H1 (cell line): ENCODE measurements around the gene ACSL6. TPM values are rescaled to one million over a fixed set of nuclear protein-coding genes. Genes with fewer than 3 reads are reported as not detected.

Experiments used
- CTCF ChIA-PET: fragments of 300-600 bp; sonication (Branson Sonifier 250); formaldehyde crosslinking; loops from one replicate; lab custom pipeline; 2021; ENCODE audit not compliant: partially characterized antibody; lab: Charles Lee
- POLR2A ChIA-PET: fragments of 300-600 bp; sonication (Branson Sonifier 250); formaldehyde crosslinking; loops from one replicate; lab custom pipeline; 2021; ENCODE audit warnings: inconsistent platforms; ENCODE audit not compliant: partially characterized antibody; lab: Charles Lee
- DNase-seq, 2 experiments: peaks; one replicate each; pipeline versions ENCODE4 v3.0.0 to v3.0.0-alpha.2; 2010 to 2022; ENCODE audit warnings: low spot score in 2 of 2, low read depth in 1 of 2, mixed read lengths in 1 of 2
- FAIRE-seq: peaks from 2 replicates; lab custom pipeline; 2011; peaks lifted over from hg19 to GRCh38; lab: Jason Lieb, UNC
- H2AFZ ChIP-seq: 2 replicates; pipeline ENCODE4 v1.8.1; 2012; ENCODE audit warnings: low read length, inconsistent platforms
- H2AK5ac ChIP-seq: 2 replicates; pipeline ENCODE4 v1.6.1; 2013; ENCODE audit warnings: low read depth, low read length
- H2BK120ac ChIP-seq: replicated peaks from 2 replicates; pipeline ENCODE3; 2013; ENCODE audit warnings: low read depth, low read length, inconsistent platforms
- H2BK12ac ChIP-seq: 2 replicates; pipeline ENCODE4 v1.6.1; 2013; ENCODE audit warnings: low read depth, low read length
- H2BK15ac ChIP-seq: 2 replicates; pipeline ENCODE4 v1.6.1; 2013; ENCODE audit warnings: low read length
- H2BK20ac ChIP-seq: 2 replicates; pipeline ENCODE4 v1.6.1; 2013; ENCODE audit warnings: low read length
- H2BK5ac ChIP-seq: 2 replicates; pipeline ENCODE4 v1.6.1; 2013; ENCODE audit warnings: low read depth, low read length
- H3K14ac ChIP-seq: 2 replicates; pipeline ENCODE4 v1.6.1; 2013; ENCODE audit warnings: inconsistent platforms; ENCODE audit not compliant: insufficient read length
- H3K18ac ChIP-seq: 2 replicates; pipeline ENCODE4 v1.6.1; 2013; ENCODE audit warnings: low read length; ENCODE audit errors: extremely low read depth
- H3K23ac ChIP-seq: 2 replicates; pipeline ENCODE4 v1.6.1; 2013; ENCODE audit warnings: inconsistent platforms; ENCODE audit not compliant: insufficient read length
- H3K23me2 ChIP-seq: 2 replicates; pipeline ENCODE4 v1.6.1; 2013; ENCODE audit warnings: low read depth, low read length
- H3K27ac ChIP-seq: 2 replicates; pipeline ENCODE4 v1.6.1; 2011; ENCODE audit warnings: low read depth, low read length, inconsistent platforms
- H3K27me3 ChIP-seq, 4 experiments: replicated peaks in 1 of 4; 1 replicate in 1 of 4; 2 replicates in 3 of 4; pipeline versions ENCODE4 v1.6.1 to v1.8.1; 2011 to 2013; ENCODE audit warnings: low read length in 3 of 4, mild to moderate bottlenecking in 3 of 4, inconsistent platforms in 2 of 4, mixed read lengths in 2 of 4, moderate library complexity in 1 of 4; ENCODE audit not compliant: control insufficient read depth in 3 of 4, insufficient read depth in 3 of 4; ENCODE audit errors: extremely low read depth in 1 of 4
- H3K36me3 ChIP-seq, 4 experiments: 2 replicates each; pipeline versions ENCODE4 v1.6.1 to v1.8.1; 2011 to 2013; ENCODE audit warnings: mild to moderate bottlenecking in 4 of 4, low read length in 3 of 4, moderate library complexity in 2 of 4, control low read depth in 1 of 4, inconsistent platforms in 1 of 4; ENCODE audit not compliant: insufficient read depth in 4 of 4, control insufficient read depth in 2 of 4
- H3K4ac ChIP-seq: replicated peaks from 2 replicates; pipeline ENCODE3; 2013; ENCODE audit warnings: low read length, low read depth, mixed read lengths, inconsistent platforms; ENCODE audit not compliant: insufficient read length
- H3K4me1 ChIP-seq, 4 experiments: replicated peaks in 1 of 4; 1 replicate in 1 of 4; 2 replicates in 3 of 4; pipeline versions ENCODE4 v1.6.1 to v1.8.1; 2011 to 2013; ENCODE audit warnings: low read length in 3 of 4, inconsistent platforms in 2 of 4, mixed read lengths in 1 of 4; ENCODE audit not compliant: insufficient read depth in 4 of 4, control insufficient read depth in 3 of 4
- H3K4me2 ChIP-seq, 2 experiments: 2 replicates each; pipeline versions ENCODE4 v1.6.1 to v1.8.1; 2011 to 2013; ENCODE audit warnings: low read depth in 2 of 2, low read length in 2 of 2, control low read depth in 1 of 2, inconsistent platforms in 1 of 2, mild to moderate bottlenecking in 1 of 2; ENCODE audit not compliant: insufficient read depth in 1 of 2
- H3K4me3 ChIP-seq, 4 experiments: fragments of 200-600, 300-600 bp in 1 of 4; sonication (generic), shearing (Covaris generic), sonication (Bioruptor Twin) in 1 of 4; 2 replicates each; pipeline versions ENCODE4 v1.5.1 to v1.8.1; 2011 to 2016; ENCODE audit warnings: low read length in 4 of 4, low read depth in 3 of 4, control low read depth in 2 of 4, inconsistent platforms in 2 of 4, mild to moderate bottlenecking in 2 of 4, mixed read lengths in 1 of 4, moderate library complexity in 1 of 4; ENCODE audit not compliant: insufficient read depth in 2 of 4; ENCODE audit errors: extremely low read depth in 1 of 4
- H3K56ac ChIP-seq: replicated peaks from 2 replicates; pipeline ENCODE3; 2013; ENCODE audit warnings: low read depth, mild to moderate bottlenecking, mixed read lengths, low read length, inconsistent platforms; ENCODE audit not compliant: insufficient read length
- H3K79me1 ChIP-seq: 2 replicates; pipeline ENCODE4 v1.6.1; 2013; ENCODE audit warnings: low read depth, low read length, control low read depth
- H3K79me2 ChIP-seq, 2 experiments: 2 replicates each; pipeline versions ENCODE4 v1.6.1 to v1.8.1; 2012 to 2013; ENCODE audit warnings: low read length in 2 of 2, mild to moderate bottlenecking in 2 of 2, inconsistent platforms in 1 of 2; ENCODE audit not compliant: insufficient read depth in 2 of 2, control insufficient read depth in 1 of 2
- H3K9ac ChIP-seq, 4 experiments: replicated peaks in 1 of 4; 1 replicate in 1 of 4; 2 replicates in 3 of 4; pipeline versions ENCODE4 v1.6.1 to v1.8.1; 2011 to 2013; ENCODE audit warnings: low read depth in 3 of 4, low read length in 3 of 4, control low read depth in 2 of 4, mild to moderate bottlenecking in 2 of 4, moderate library complexity in 2 of 4, inconsistent platforms in 1 of 4; ENCODE audit errors: extremely low read depth in 1 of 4
- H3K9me3 ChIP-seq, 2 experiments: 2 replicates each; pipeline versions ENCODE4 v1.6.1 to v1.8.1; 2012 to 2013; ENCODE audit warnings: mild to moderate bottlenecking in 2 of 2, moderate library complexity in 2 of 2, control low read depth in 1 of 2, inconsistent platforms in 1 of 2, low read depth in 1 of 2, low read length in 1 of 2, mixed read lengths in 1 of 2; ENCODE audit not compliant: insufficient read depth in 2 of 2
- H4K20me1 ChIP-seq, 2 experiments: replicated peaks in 1 of 2; 2 replicates each; pipeline versions ENCODE3 to v1.8.1; 2011 to 2013; ENCODE audit warnings: inconsistent platforms in 2 of 2, low read length in 2 of 2, mild to moderate bottlenecking in 1 of 2; ENCODE audit not compliant: insufficient read depth in 2 of 2, control insufficient read depth in 1 of 2
- H4K5ac ChIP-seq: 2 replicates; pipeline ENCODE4 v1.6.1; 2013; ENCODE audit warnings: low read length, low read depth, mixed read lengths, inconsistent platforms; ENCODE audit not compliant: insufficient read length
- H4K8ac ChIP-seq: 2 replicates; pipeline ENCODE4 v1.8.0; 2013; ENCODE audit warnings: mild to moderate bottlenecking, moderate library complexity, low read length, inconsistent platforms; ENCODE audit not compliant: insufficient read depth; ENCODE audit errors: extremely low read depth
- H4K91ac ChIP-seq: replicated peaks from 2 replicates; pipeline ENCODE3; 2013; ENCODE audit warnings: low read length, mixed read lengths, inconsistent platforms; ENCODE audit not compliant: insufficient read length
- ATF2 ChIP-seq: IDR thresholded peaks from 2 replicates; pipeline ENCODE4 v1.6.1; 2012; ENCODE audit warnings: low read length, inconsistent platforms
- BACH1 ChIP-seq: IDR thresholded peaks from 2 replicates; pipeline ENCODE4 v1.6.1; 2012; ENCODE audit warnings: low read length, improper control_type of control experiment
- CBX5 ChIP-seq: fragments of 300-800, 300-1000 bp; sonication (generic); IDR thresholded peaks from 2 replicates; pipeline ENCODE4 v1.7.1; 2016; ENCODE audit warnings: antibody characterized with exemption, low read length, low read depth
- EZH2 ChIP-seq: fragments of 200-600 bp; sonication (generic); IDR thresholded peaks from 2 replicates; pipeline ENCODE4 v1.7.1; 2012; ENCODE audit warnings: low read depth, mild to moderate bottlenecking, moderate library complexity, low read length, inconsistent platforms; ENCODE audit not compliant: severe bottlenecking
- KDM5A ChIP-seq: fragments of 200-600 bp; IDR thresholded peaks from 2 replicates; pipeline ENCODE4 v1.7.1; 2012; ENCODE audit warnings: mild to moderate bottlenecking, low read length, inconsistent platforms, mixed read lengths
- MAX ChIP-seq: IDR thresholded peaks from 2 replicates; pipeline ENCODE4 v1.6.1; 2012; ENCODE audit warnings: inconsistent platforms
- NANOG ChIP-seq: IDR thresholded peaks from 2 replicates; pipeline ENCODE4 v1.6.1; 2011; ENCODE audit warnings: low read length, low read depth, mild to moderate bottlenecking, inconsistent platforms; ENCODE audit not compliant: insufficient read depth, poor library complexity, severe bottlenecking
- NRF1 ChIP-seq: IDR thresholded peaks from 2 replicates; pipeline ENCODE4 v1.6.1; 2011; ENCODE audit warnings: mild to moderate bottlenecking, low read depth, low read length, improper control_type of control experiment
- POLR2AphosphoS5 ChIP-seq: IDR thresholded peaks from 2 replicates; pipeline ENCODE4 v1.6.1; 2011; ENCODE audit warnings: low read depth, low read length
- SIX5 ChIP-seq: IDR thresholded peaks from 2 replicates; pipeline ENCODE4 v1.6.1; 2011; ENCODE audit warnings: mild to moderate bottlenecking, low read depth, low read length
- TAF7 ChIP-seq: optimal IDR thresholded peaks from 2 replicates; pipeline ENCODE3; 2011; ENCODE audit warnings: low read depth, mild to moderate bottlenecking, inconsistent platforms, low read length, moderate library complexity, borderline replicate concordance
- TBP ChIP-seq: IDR thresholded peaks from 2 replicates; pipeline ENCODE4 v1.6.1; 2011; ENCODE audit warnings: low read depth, low read length, improper control_type of control experiment
- WGBS, 2 experiments: shearing (Covaris generic) in 1 of 2; methylation state at CpG; one replicate each; pipeline versions ENCODE4 v1.1.6 to v1.1.7; 2013 to 2015; ENCODE audit warnings: low lambda C conversion rate in 2 of 2, mixed read lengths in 2 of 2, inconsistent platforms in 1 of 2, low coverage in 1 of 2, missing lambda C conversion rate in 1 of 2; ENCODE audit not compliant: insufficient replicate concordance in 2 of 2, insufficient coverage in 1 of 2, insufficient read length in 1 of 2; ENCODE audit errors: extremely low coverage in 1 of 2, missing lambda C conversion rate in 1 of 2; 5-methylcytosine and 5-hydroxymethylcytosine counted together
- polyA plus RNA-seq, 7 experiments: library from polyadenylated mRNA; depleted of rRNA in 3 of 7; stranded (reverse) in 5 of 7; unstranded in 2 of 7; fragments of >200 nt in 5 of 7; fragments of 200-250 nt in 2 of 7; gene quantifications; 1 replicate in 5 of 7; 2 replicates in 1 of 7; 4 replicates in 1 of 7; pipeline versions ENCODE4 v1.2.1 to v1.2.3, GENCODE V29; 2011 to 2013; ENCODE audit warnings: missing spikeins in 2 of 7, mixed read lengths in 2 of 7
- total RNA-seq: library from RNA; stranded (reverse); fragmentation: NEBNext Ultra II Directional; extraction: Animal tissue kit (Norgen Biotek cat#: 25700); gene quantifications from 2 replicates; pipeline ENCODE4 v1.2.1, GENCODE V29; 2021

Gene ACSL6
- total and polyA plus RNA-seq, 2 of the 8 experiments (the other 6 are each of a cell fraction or from before 2014, with no cell fraction given) = 2.3 to 2.4 TPM

- H3K27me3 ChIP-seq = peaks cover 0 to 6% (median 1%) of the 10 kb centered on the region in 4 experiments; a peak in 2 of 7 replicates
- H3K4ac ChIP-seq = no peak overlapping the region
- H4K5ac ChIP-seq = no peak overlapping the region
- no peak overlapping the region for H2AFZ ChIP-seq
- no peaks in the 10 kb centered on the region for H3K79me2 ChIP-seq
- H4K8ac ChIP-seq = no peak overlapping the region
- H3K4me2 ChIP-seq = peak overlapping the region in 1 of 2 experiments; percentile 10; a peak in 3 of 4 replicates
- H3K79me1 ChIP-seq = no peaks in the 10 kb centered on the region
- no peaks in the 10 kb centered on the region for H3K23me2 ChIP-seq
- no peak overlapping the region for H3K14ac ChIP-seq
- H3K4me3 ChIP-seq = no peak overlapping the region; a peak in 1 of 8 replicates
- FAIRE-seq (no peak), DNase-seq (no peak)
- no peak overlapping the region for H3K27ac ChIP-seq
- no peaks in the 10 kb centered on the region for H4K20me1 ChIP-seq
- no peak overlapping the region for H3K9ac ChIP-seq
- peak overlapping the region; percentile 84 for H2AK5ac ChIP-seq
- ChIA-PET POLR2A (interaction anchor here (0.7 to 1.4 kb wide), 2 partner anchors 14 to 31 kb away, joined by 3 read pairs; no protein-coding TSS in a partner anchor), CTCF (interaction anchor here (0.9 to 3.7 kb wide), 7 partner anchors 10 to 413 kb away, joined by 3 to 19 read pairs (median 4); no protein-coding TSS in a partner anchor)
- peaks cover 6 to 29% (median 24%) of the 10 kb centered on the region in 4 experiments for H3K4me1 ChIP-seq
- peak overlapping the region; percentile 82; the same call in 1 of the 2 replicates for H2BK15ac ChIP-seq
- H3K9me3 ChIP-seq = no peaks in the 10 kb centered on the region
- H3K36me3 ChIP-seq = no peaks in the 10 kb centered on the region
- peak overlapping the region; percentile 68; the same call in 1 of the 2 replicates for H2BK5ac ChIP-seq
- peak overlapping the region; percentile 99 for H2BK12ac ChIP-seq
- no peak overlapping the region for H3K23ac ChIP-seq
- peak overlapping the region; percentile 58 for H4K91ac ChIP-seq
- no peak overlapping the region for H3K56ac ChIP-seq
- 73% methylated on average over 2 of the region's 2 CpGs; no CpG with 5 or more reads in 1 of the 2 experiments for WGBS, 2 experiments
- no peak overlapping the region for H2BK120ac ChIP-seq
- H2BK20ac ChIP-seq = 0 out of 2 replicates have a peak overlapping the region, but pooled peaks have one; percentile 64
- peak overlapping the region; percentile 86 for H3K18ac ChIP-seq
- no peak for TF ChIP-seq SIX5
- TF ChIP-seq TAF7 = no peak
- no peak for TF ChIP-seq ATF2
- no peak for TF ChIP-seq POLR2AphosphoS5
- no peak for TF ChIP-seq TBP
- no peak for TF ChIP-seq MAX
- TF ChIP-seq NANOG = no peak
- no peak for TF ChIP-seq NRF1
- no peak for TF ChIP-seq EZH2
- no peak for TF ChIP-seq BACH1
- TF ChIP-seq CBX5 = no peak
- no peak for TF ChIP-seq KDM5A
Measured at GRCh38 chr5:132002757-132003156, 8.7 kb downstream of the ACSL6 start.
